ENCODE measurements around the gene DAZAP2. TPM values are rescaled to one million over a fixed set of nuclear protein-coding genes. Genes with fewer than 3 reads are reported as not detected.
"Not testable (repeated sequence)": the region's sequence is repeated elsewhere in the genome, so short reads cannot be mapped to it uniquely, and the experiment has no call there.

The DAZAP2 gene
- total RNA-seq, 1 experiment from 2014 or later: 74.2 TPM

DNA sequence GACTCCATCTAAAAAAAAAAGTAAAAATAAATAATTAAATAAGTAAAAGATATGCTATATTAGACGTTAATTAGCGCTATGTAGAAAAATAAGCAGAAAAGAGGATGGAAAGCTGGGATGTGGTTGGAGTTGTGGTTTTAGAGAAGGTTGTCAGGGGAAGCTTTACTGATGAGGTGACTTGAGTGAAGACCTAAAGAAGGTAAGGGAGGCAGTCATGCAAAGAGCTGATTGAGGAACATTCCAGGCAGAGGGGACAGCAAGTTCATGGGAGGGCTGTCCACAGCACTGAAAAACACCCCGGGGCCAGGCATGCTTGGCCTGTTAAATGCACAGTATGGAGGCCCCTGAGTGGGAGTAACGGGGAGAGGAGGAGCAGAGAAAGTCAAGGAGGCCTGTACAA lies 15.9 kb downstream of the DAZAP2 start:
- BruUV-seq (replicated peaks): no TSS peak
- H3K9me3 Mint-ChIP-seq (ENCODE audit: unreplicated experiment): no peaks in the 10 kb centered on the region
- H3K4me1 Mint-ChIP-seq (ENCODE audit: insufficient read depth, unreplicated experiment): no peaks in the 10 kb centered on the region
- DNase-seq (ENCODE audit: unreplicated experiment): no peak
- no peak overlapping the region for H3K27ac Mint-ChIP-seq (ENCODE audit: low read depth, unreplicated experiment)
- intact Hi-C loops (cut with micrococcal nuclease): no loop called here
- POLR2A ChIA-PET: interaction anchor here (0.5 to 1.7 kb wide), 4 partner anchors 10 to 185 kb away, joined by 3 to 5 read pairs (median 4); no protein-coding TSS in a partner anchor
- no peaks in the 10 kb centered on the region for H3K27me3 Mint-ChIP-seq (ENCODE audit: insufficient read depth, unreplicated experiment)
- no peak for TF ChIP-seq CTCF (IDR thresholded peaks at IDR 0.05; ENCODE audit: unreplicated experiment)
- no peak overlapping the region for H3K4me3 Mint-ChIP-seq (ENCODE audit: unreplicated experiment)
- no peaks in the 10 kb centered on the region for H3K36me3 Mint-ChIP-seq (ENCODE audit: insufficient read depth, unreplicated experiment)
- CTCF ChIA-PET: interaction anchor here (0.6 to 2.4 kb wide), 2 partner anchors 87 to 240 kb away, joined by 3 to 6 read pairs; no protein-coding TSS in a partner anchor

- H3K27me3 Mint-ChIP-seq (ENCODE audit: insufficient read depth, unreplicated experiment); BruUV-seq (replicated peaks); DNase-seq (ENCODE audit: unreplicated experiment); H3K36me3 Mint-ChIP-seq (ENCODE audit: insufficient read depth, unreplicated experiment); H3K9me3 Mint-ChIP-seq (ENCODE audit: unreplicated experiment); intact Hi-C loops (cut with micrococcal nuclease); CTCF ChIA-PET; H3K4me1 Mint-ChIP-seq (ENCODE audit: insufficient read depth, unreplicated experiment); H3K27ac Mint-ChIP-seq (ENCODE audit: low read depth, unreplicated experiment); POLR2A ChIA-PET; H3K4me3 Mint-ChIP-seq (ENCODE audit: unreplicated experiment): not testable (repeated sequence)
Measured at GRCh38 chr12:51259600-51259999, 21.0 kb downstream of the DAZAP2 start.

DNA sequence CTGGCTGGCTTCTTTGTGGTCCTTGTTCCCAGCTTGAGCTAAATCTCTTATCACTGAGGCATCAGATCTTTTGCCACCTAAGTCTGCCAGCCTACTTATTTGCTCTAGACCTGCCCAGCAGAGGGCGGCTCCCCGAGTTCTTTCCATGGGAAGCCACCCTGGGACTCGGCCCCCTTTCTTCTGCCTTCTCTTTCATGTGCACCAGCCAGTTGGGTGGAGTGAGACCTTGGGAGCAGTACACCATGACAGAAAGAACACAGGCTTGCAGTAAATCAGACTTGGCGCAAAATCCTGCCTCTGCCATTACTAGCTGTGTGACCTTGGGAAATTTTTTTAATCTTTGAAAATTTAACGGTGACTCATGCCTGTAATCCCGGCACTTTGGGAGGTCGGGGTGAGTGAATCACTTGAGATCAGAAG lies 24.1 kb downstream of the DAZAP2 start:
- POLR2A ChIA-PET: interaction anchor here (1.0 kb wide), 1 partner anchor 78 kb away, joined by 3 read pairs; no protein-coding TSS in a partner anchor
- H3K36me3 Mint-ChIP-seq (ENCODE audit: insufficient read depth, unreplicated experiment): no peaks in the 10 kb centered on the region
- peak; percentile 9 for TF ChIP-seq CTCF (IDR thresholded peaks at IDR 0.05; ENCODE audit: unreplicated experiment)
- peaks cover 9% of the 10 kb centered on the region for H3K4me1 Mint-ChIP-seq (ENCODE audit: insufficient read depth, unreplicated experiment)
- no TSS peak for BruUV-seq (replicated peaks)
- H3K27ac Mint-ChIP-seq (ENCODE audit: low read depth, unreplicated experiment): no peak overlapping the region
- no peak overlapping the region for H3K4me3 Mint-ChIP-seq (ENCODE audit: unreplicated experiment)
- no peaks in the 10 kb centered on the region for H3K9me3 Mint-ChIP-seq (ENCODE audit: unreplicated experiment)
- DNase-seq (ENCODE audit: unreplicated experiment): peak; percentile 55
- intact Hi-C loops (cut with micrococcal nuclease): loop anchor here (10.0 kb wide), 1 partner anchor 218 kb away; the partner anchor contains the start of gene LETMD1
- H3K27me3 Mint-ChIP-seq (ENCODE audit: insufficient read depth, unreplicated experiment): no peaks in the 10 kb centered on the region
- CTCF ChIA-PET: interaction anchor here (0.6 to 4.1 kb wide), 5 partner anchors 10 to 1268 kb away, joined by 3 to 23 read pairs (median 3); no protein-coding TSS in a partner anchor

- Mint-ChIP-seq H3K27me3 (ENCODE audit: insufficient read depth, unreplicated experiment) (no peaks in the 10 kb centered on the region), H3K4me1 (ENCODE audit: insufficient read depth, unreplicated experiment) (peaks cover 9% of the 10 kb centered on the region), H3K4me3 (ENCODE audit: unreplicated experiment) (no peak overlapping the region), H3K36me3 (ENCODE audit: insufficient read depth, unreplicated experiment) (no peaks in the 10 kb centered on the region), H3K9me3 (ENCODE audit: unreplicated experiment) (no peaks in the 10 kb centered on the region), H3K27ac (ENCODE audit: low read depth, unreplicated experiment) (no peak overlapping the region)
- POLR2A ChIA-PET: no interaction called here
- CTCF ChIA-PET: interaction anchor here (0.6 to 4.1 kb wide), 4 partner anchors 10 to 1269 kb away, joined by 3 to 23 read pairs (median 4); no protein-coding TSS in a partner anchor
- no peak for DNase-seq (ENCODE audit: unreplicated experiment)
- intact Hi-C loops (cut with micrococcal nuclease): loop anchor here (10.0 kb wide), 1 partner anchor 219 kb away; the partner anchor contains the start of gene LETMD1
- BruUV-seq (replicated peaks): no TSS peak
- no peak for TF ChIP-seq CTCF (IDR thresholded peaks at IDR 0.05; ENCODE audit: unreplicated experiment)
Measured at GRCh38 chr12:51263341-51263740, 24.7 kb downstream of the DAZAP2 start.
